A673 (cell line): Measurements from ENCODE around the gene SENP6. TPM values are rescaled to one million over a fixed set of nuclear protein-coding genes. Genes with fewer than 3 reads are reported as not detected.
A peak's percentile ranks its signal among the peaks of the same experiment; 100 is the strongest.

Source experiments
- BruUV-seq: library from RNA; stranded (reverse); fragments of 400-500 nt; replicated peaks from 2 replicates; lab custom pipeline; 2021; lab: Mats Ljungman, UMichigan
- CTCF ChIA-PET: fragments of 300-600 bp; sonication (Branson Sonifier 250); formaldehyde crosslinking; loops from one replicate; lab custom pipeline; 2022; ENCODE audit warnings: antibody characterized with exemption; lab: Charles Lee
- POLR2A ChIA-PET: fragments of 300-600 bp; sonication (Branson Sonifier 250); formaldehyde crosslinking; loops from one replicate; lab custom pipeline; 2022; ENCODE audit warnings: antibody characterized with exemption; ENCODE audit not compliant: low non-redundant PET; lab: Charles Lee
- DNase-seq: peaks from one replicate; pipeline ENCODE4 v3.0.0-alpha.2; 2015; ENCODE audit warnings: low spot score
- H3K27ac ChIP-seq: fragments of 200-600 bp; sonication (generic); 2 replicates; pipeline ENCODE4 v1.5.1; 2016; ENCODE audit warnings: mixed run types, low read depth, mild to moderate bottlenecking, mixed read lengths, antibody characterized with exemption, low read length; ENCODE audit not compliant: poor library complexity, severe bottlenecking
- H3K27me3 ChIP-seq: fragments of 200-600 bp; sonication (generic); replicated peaks from 2 replicates; pipeline ENCODE4 v1.6.1; 2017; ENCODE audit warnings: mixed run types, low read depth, mild to moderate bottlenecking, mixed read lengths, antibody characterized with exemption, low read length; ENCODE audit not compliant: insufficient read depth, poor library complexity
- H3K36me3 ChIP-seq: fragments of 200-600 bp; sonication (generic); 2 replicates; pipeline ENCODE4 v1.6.1; 2016; ENCODE audit warnings: mixed run types, mild to moderate bottlenecking, mixed read lengths, antibody characterized with exemption, low read length; ENCODE audit not compliant: insufficient read depth, poor library complexity, severe bottlenecking
- H3K4me1 ChIP-seq: fragments of 200-600 bp; sonication (generic); 2 replicates; pipeline ENCODE4 v1.6.1; 2017; ENCODE audit warnings: mixed run types, mild to moderate bottlenecking, mixed read lengths, antibody characterized with exemption, low read length; ENCODE audit not compliant: insufficient read depth, poor library complexity, severe bottlenecking
- H3K4me3 ChIP-seq: fragments of 200-600 bp; sonication (generic); 2 replicates; pipeline ENCODE4 v1.5.1; 2016; ENCODE audit warnings: low read depth, mixed run types, mild to moderate bottlenecking, mixed read lengths, low read length; ENCODE audit not compliant: poor library complexity, severe bottlenecking
- H3K9me3 ChIP-seq: fragments of 200-600 bp; sonication (generic); 2 replicates; pipeline ENCODE4 v1.6.1; 2016; ENCODE audit warnings: mixed run types, low read depth, mild to moderate bottlenecking, mixed read lengths, antibody characterized with exemption, low read length; ENCODE audit not compliant: poor library complexity, severe bottlenecking
- EZH2 ChIP-seq: fragments of 200-600 bp; sonication (generic); IDR thresholded peaks from 2 replicates; pipeline ENCODE4 v1.6.1; 2017; ENCODE audit warnings: borderline replicate concordance, low read depth, mild to moderate bottlenecking, mixed read lengths, antibody characterized with exemption, low read length; ENCODE audit not compliant: poor library complexity, severe bottlenecking
- intact Hi-C: fragments of 100-400 bp; cut with micrococcal nuclease; formaldehyde crosslinking; loops from one replicate; pipeline ENCODE4 v1.10.0; 2022; ENCODE audit not compliant: unreplicated experiment
- total RNA-seq: library from RNA; stranded (reverse); gene quantifications from 2 replicates; pipeline ENCODE4 v1.2.3, GENCODE V29; 2021
- TF ChIP-seq, protein P1 (sequence below): fragments of 300-800, 200-600 bp; sonication (generic); conservative IDR thresholded peaks from 2 replicates; pipeline ENCODE4 v1.5.1; 2017; ENCODE audit warnings: low read depth, mild to moderate bottlenecking, antibody characterized with exemption, low read length, moderate library complexity, mixed read lengths

The SENP6 gene
- total RNA-seq, 1 experiment from 2014 or later: 92.7 TPM

DNA sequence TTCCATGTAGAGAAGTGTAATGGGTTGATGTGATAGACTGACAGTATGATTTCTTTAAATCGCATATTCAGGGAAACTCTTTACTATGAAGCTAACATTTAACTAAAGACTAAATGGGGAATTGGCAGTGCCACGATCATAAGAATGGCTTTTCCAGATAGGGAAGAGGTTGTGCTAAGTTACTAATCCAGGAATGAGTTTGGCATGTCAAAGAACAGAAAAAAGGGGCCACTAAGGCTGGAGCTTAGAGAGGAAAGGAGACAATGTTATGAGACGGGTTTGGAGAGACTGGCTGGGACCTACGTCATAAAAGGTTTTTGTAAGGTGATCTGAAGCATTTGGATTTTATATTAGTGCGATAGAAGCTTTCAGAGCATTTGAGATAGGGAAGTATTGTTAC is 40.6 kb downstream of the SENP6 start:
- H3K36me3 ChIP-seq: peaks cover 42% of the 10 kb centered on the region
- H3K4me3 ChIP-seq: no peak overlapping the region
- ChIA-PET POLR2A (no interaction called here), CTCF (no interaction called here)
- intact Hi-C loops: no loop called here
- no peaks in the 10 kb centered on the region for H3K27me3 ChIP-seq
- TF ChIP-seq EZH2: no peak
- TF ChIP-seq, protein P1, sequence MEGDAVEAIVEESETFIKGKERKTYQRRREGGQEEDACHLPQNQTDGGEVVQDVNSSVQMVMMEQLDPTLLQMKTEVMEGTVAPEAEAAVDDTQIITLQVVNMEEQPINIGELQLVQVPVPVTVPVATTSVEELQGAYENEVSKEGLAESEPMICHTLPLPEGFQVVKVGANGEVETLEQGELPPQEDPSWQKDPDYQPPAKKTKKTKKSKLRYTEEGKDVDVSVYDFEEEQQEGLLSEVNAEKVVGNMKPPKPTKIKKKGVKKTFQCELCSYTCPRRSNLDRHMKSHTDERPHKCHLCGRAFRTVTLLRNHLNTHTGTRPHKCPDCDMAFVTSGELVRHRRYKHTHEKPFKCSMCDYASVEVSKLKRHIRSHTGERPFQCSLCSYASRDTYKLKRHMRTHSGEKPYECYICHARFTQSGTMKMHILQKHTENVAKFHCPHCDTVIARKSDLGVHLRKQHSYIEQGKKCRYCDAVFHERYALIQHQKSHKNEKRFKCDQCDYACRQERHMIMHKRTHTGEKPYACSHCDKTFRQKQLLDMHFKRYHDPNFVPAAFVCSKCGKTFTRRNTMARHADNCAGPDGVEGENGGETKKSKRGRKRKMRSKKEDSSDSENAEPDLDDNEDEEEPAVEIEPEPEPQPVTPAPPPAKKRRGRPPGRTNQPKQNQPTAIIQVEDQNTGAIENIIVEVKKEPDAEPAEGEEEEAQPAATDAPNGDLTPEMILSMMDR: no peak
- no peak overlapping the region for H3K27ac ChIP-seq
- DNase-seq: no peak
- no peaks in the 10 kb centered on the region for H3K9me3 ChIP-seq
- H3K4me1 ChIP-seq: peaks cover 6% of the 10 kb centered on the region
- BruUV-seq: no TSS peak

DNA sequence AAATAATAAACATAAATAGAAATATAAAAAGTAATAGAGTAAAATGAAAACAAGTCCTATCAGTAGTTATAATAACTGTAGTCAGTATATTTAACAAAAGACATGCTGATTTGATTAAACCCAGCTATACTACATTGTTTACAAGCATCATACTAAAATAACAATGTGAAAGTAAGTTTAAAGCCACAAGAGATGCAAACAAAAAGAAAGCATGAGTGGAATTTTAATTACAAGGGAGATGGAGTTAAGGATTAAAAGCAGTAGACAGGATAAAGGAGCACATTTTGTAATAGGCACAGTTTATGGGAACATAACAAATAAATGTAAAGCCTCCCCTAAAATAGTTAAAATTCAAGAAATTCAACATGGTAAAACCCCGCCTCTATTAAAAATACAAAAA is 41.5 kb downstream of the SENP6 start:
- ChIA-PET CTCF (no interaction called here), POLR2A (no interaction called here)
- peaks cover 43% of the 10 kb centered on the region for H3K36me3 ChIP-seq
- TF ChIP-seq EZH2: no peak
- TF ChIP-seq, protein P1: no peak
- H3K27ac ChIP-seq: no peak overlapping the region
- no peaks in the 10 kb centered on the region for H3K27me3 ChIP-seq
- BruUV-seq: TSS peak; percentile 16
- DNase-seq: peak; percentile 15
- peaks cover 6% of the 10 kb centered on the region for H3K4me1 ChIP-seq
- intact Hi-C loops: no loop called here
- H3K9me3 ChIP-seq: no peaks in the 10 kb centered on the region
- H3K4me3 ChIP-seq: no peak overlapping the region

DNA sequence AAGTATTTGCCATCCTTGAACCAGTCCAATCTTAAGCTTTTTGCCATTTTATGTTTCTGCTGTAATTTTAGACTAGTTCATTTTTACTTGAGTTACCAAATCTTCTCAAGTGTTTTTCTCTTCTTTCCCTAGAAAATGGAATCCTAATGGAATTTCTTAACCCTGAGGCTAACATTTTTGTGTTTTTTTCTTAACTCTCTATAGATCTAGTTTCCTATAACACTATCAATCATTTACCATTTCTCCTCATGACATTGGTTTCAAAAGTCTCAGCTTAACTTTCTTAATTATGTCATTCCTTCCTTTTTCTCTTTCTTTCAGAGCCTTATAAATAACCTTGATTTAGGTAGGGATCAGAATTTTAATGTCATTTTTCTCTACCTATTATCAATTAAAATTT is 54.8 kb downstream of the SENP6 start:
- peaks cover 44% of the 10 kb centered on the region for H3K36me3 ChIP-seq

More for the DNA sequence above, 54.8 kb downstream of the SENP6 start:
- BruUV-seq: no TSS peak
- ChIA-PET POLR2A (no interaction called here), CTCF (no interaction called here)
- TF ChIP-seq, protein P1: no peak
- no peak for TF ChIP-seq EZH2
- no peak for DNase-seq
- Histone ChIP-seq H3K4me1 (peaks cover 11% of the 10 kb centered on the region), H3K27me3 (no peaks in the 10 kb centered on the region), H3K27ac (peak overlapping the region; percentile 18), H3K9me3 (no peaks in the 10 kb centered on the region), H3K4me3 (no peak overlapping the region)
- intact Hi-C loops: no loop called here
